Lower lobe of right lung (tissue), 2 donors: ENCODE data around the gene PAM16. TPM values are rescaled to one million over a fixed set of nuclear protein-coding genes. Genes with fewer than 3 reads are reported as not detected.

Source experiments
- ATAC-seq, 2 donors: fragments of 200-7000 bp; cut with Tn5 transposase; one replicate each; pipeline ENCODE4 v1.9.1; 2020 to 2022; ENCODE audit warnings: mild to moderate bottlenecking in 2 of 2, moderate library complexity in 2 of 2
- DNase-seq: peaks from one replicate; pipeline ENCODE4 v3.0.0-alpha.2; 2020
- H3K27ac ChIP-seq: fragments of 200-600 bp; one replicate; pipeline ENCODE4 v1.8.0; 2022
- H3K27me3 ChIP-seq: fragments of 200-600 bp; one replicate; pipeline ENCODE4 v1.8.0; 2022; ENCODE audit warnings: low read depth
- H3K36me3 ChIP-seq: fragments of 200-600 bp; one replicate; pipeline ENCODE4 v1.8.0; 2022; ENCODE audit warnings: mild to moderate bottlenecking
- H3K4me1 ChIP-seq: fragments of 200-600 bp; one replicate; pipeline ENCODE4 v1.8.0; 2022
- H3K4me3 ChIP-seq: fragments of 200-600 bp; one replicate; pipeline ENCODE4 v1.8.0; 2022; ENCODE audit warnings: mild to moderate bottlenecking
- H3K9me3 ChIP-seq: fragments of 200-600 bp; one replicate; pipeline ENCODE4 v1.8.0; 2022
- CTCF ChIP-seq: fragments of 200-600 bp; IDR thresholded peaks from one replicate; pipeline ENCODE4 v1.8.0; 2022; ENCODE audit warnings: antibody characterized with exemption, mild to moderate bottlenecking
- intact Hi-C: fragments of 100-400 bp; cut with DNase I; formaldehyde crosslinking; loops from one replicate; pipeline ENCODE4 v1.11.0; 2022
- total RNA-seq: library from RNA; stranded (reverse); fragmentation: NEBNext Ultra II Directional; extraction: Animal tissue kit (Norgen Biotek cat#: 25700); gene quantifications from one replicate; pipeline ENCODE4 v1.2.1, GENCODE V29; 2021
- donor health status: DM: no; HTN: yes; CAD: no; lungs with severe emphysema.

The PAM16 gene
- total RNA-seq, 1 donor from 2014 or later, result 40.0 TPM

GRCh38 chr16:4333308-4333638 lies 17.8 kb downstream of the PAM16 start:
- Histone ChIP-seq H3K4me1 (peaks cover 30% of the 10 kb centered on the region), H3K4me3 (no peak overlapping the region), H3K9me3 (no peaks in the 10 kb centered on the region), H3K27ac (no peak overlapping the region), H3K27me3 (no peaks in the 10 kb centered on the region), H3K36me3 (peaks cover 57% of the 10 kb centered on the region)
- no peak for DNase-seq
- intact Hi-C loops, result no loop called here
- ATAC-seq, result no peak
- no peak for TF ChIP-seq CTCF

GRCh38 chr16:4332623-4333307 lies 18.4 kb downstream of the PAM16 start:
- Histone ChIP-seq H3K36me3 (peaks cover 52% of the 10 kb centered on the region), H3K4me1 (peaks cover 30% of the 10 kb centered on the region), H3K27ac (no peak overlapping the region), H3K9me3 (no peaks in the 10 kb centered on the region), H3K27me3 (no peaks in the 10 kb centered on the region), H3K4me3 (no peak overlapping the region)
- DNase-seq (no peak), ATAC-seq (no peak)
- intact Hi-C loops, result no loop called here
- no peak for TF ChIP-seq CTCF

GRCh38 chr16:4332083-4332482 lies 19.0 kb downstream of the PAM16 start:
- ATAC-seq, result no peak
- H3K36me3 ChIP-seq, result peaks cover 46% of the 10 kb centered on the region
- H3K4me3 ChIP-seq, result no peak overlapping the region
- H3K27ac ChIP-seq, result no peak overlapping the region
- no peak for TF ChIP-seq CTCF
- peaks cover 33% of the 10 kb centered on the region for H3K4me1 ChIP-seq
- H3K27me3 ChIP-seq, result no peaks in the 10 kb centered on the region
- DNase-seq, result no peak
- intact Hi-C loops, result no loop called here
- no peaks in the 10 kb centered on the region for H3K9me3 ChIP-seq

- H3K27me3 ChIP-seq, result no peaks in the 10 kb centered on the region
- peak overlapping the region; percentile 85 for H3K27ac ChIP-seq
- intact Hi-C loops, result no loop called here
- ATAC-seq, result peak; percentile 78 to 80
- H3K9me3 ChIP-seq, result no peaks in the 10 kb centered on the region
- peaks cover 29% of the 10 kb centered on the region for H3K36me3 ChIP-seq
- DNase-seq, result peak; percentile 88
- H3K4me1 ChIP-seq, result peaks cover 48% of the 10 kb centered on the region
- peak; percentile 99 for TF ChIP-seq CTCF
- H3K4me3 ChIP-seq, result no peak overlapping the region
Observed at GRCh38 chr16:4330277-4330874, 20.7 kb downstream of the PAM16 start.

GRCh38 chr16:4328782-4329775 lies 22.0 kb downstream of the PAM16 start:
- DNase-seq (no peak), ATAC-seq (peak; percentile 3 to 20)
- Histone ChIP-seq H3K9me3 (no peaks in the 10 kb centered on the region), H3K27ac (peak overlapping the region; percentile 85), H3K36me3 (peaks cover 19% of the 10 kb centered on the region), H3K4me3 (peak overlapping the region; percentile 56), H3K4me1 (peaks cover 61% of the 10 kb centered on the region), H3K27me3 (no peaks in the 10 kb centered on the region)
- no peak for TF ChIP-seq CTCF
- intact Hi-C loops, result no loop called here
